ENCODE data around the gene ENTPD8. TPM values are rescaled to one million over a fixed set of nuclear protein-coding genes. Genes with fewer than 3 reads are reported as not detected.

ENTPD8 gene
- total RNA-seq, 4 donors from 2014 or later: not detected

GRCh38 chr9:137462986-137463930 lies 22.1 kb upstream of the ENTPD8 start:
- no peaks in the 10 kb centered on the region for H3K36me3 ChIP-seq
- no peaks in the 10 kb centered on the region for H3K9me3 ChIP-seq
- peaks cover 0 to 5% (median 0%) of the 10 kb centered on the region in 4 donors for H3K27me3 ChIP-seq
- WGBS, 2 donors: 74 to 85% methylated on average over 7 to 9 of the region's 30 CpGs
- H3K27ac ChIP-seq: no peak overlapping the region
- H3K4me1 ChIP-seq: peaks cover 12 to 39% (median 18%) of the 10 kb centered on the region in 3 donors
- DNase-seq: no peak
- intact Hi-C loops (cut with DNase I): no loop called here
- no peak overlapping the region for H3K4me3 ChIP-seq
- no peak for TF ChIP-seq POLR2A (IDR thresholded peaks at IDR 0.05)
- TF ChIP-seq CTCF (IDR thresholded peaks at IDR 0.05): no peak

- peak overlapping the region in 1 of 4 donors; percentile 16 for H3K4me3 ChIP-seq
- intact Hi-C loops (cut with DNase I): no loop called here
- H3K27ac ChIP-seq: peak overlapping the region in 1 of 4 donors; percentile 48
- H3K27me3 ChIP-seq: peaks cover 0 to 5% (median 0%) of the 10 kb centered on the region in 4 donors
- peaks cover 20 to 46% (median 25%) of the 10 kb centered on the region in 3 donors for H3K4me1 ChIP-seq
- TF ChIP-seq CTCF (IDR thresholded peaks at IDR 0.05): no peak
- TF ChIP-seq POLR2A (IDR thresholded peaks at IDR 0.05): no peak
- DNase-seq: no peak
- WGBS, 2 donors: no CpG with 5 or more reads among the region's 25 CpGs
- H3K36me3 ChIP-seq: peaks cover 0 to 2% (median 0%) of the 10 kb centered on the region in 3 donors
- H3K9me3 ChIP-seq: no peaks in the 10 kb centered on the region
Measured at GRCh38 chr9:137462396-137462985, 21.3 kb upstream of the ENTPD8 start.

- Histone ChIP-seq H3K4me1 (peaks cover 22 to 53% (median 25%) of the 10 kb centered on the region in 3 donors), H3K27me3 (peaks cover 0 to 5% (median 0%) of the 10 kb centered on the region in 4 donors), H3K4me3 (peak overlapping the region in 2 of 4 donors; percentile 16 to 36), H3K36me3 (peaks cover 0 to 8% (median 0%) of the 10 kb centered on the region in 3 donors), H3K9me3 (no peaks in the 10 kb centered on the region), H3K27ac (peak overlapping the region in 2 of 4 donors; percentile 3 to 48)
- no peak for DNase-seq
- TF ChIP-seq POLR2A (IDR thresholded peaks at IDR 0.05): peak in 1 of 4 donors; percentile 24
- no peak for TF ChIP-seq CTCF (IDR thresholded peaks at IDR 0.05)
- intact Hi-C loops (cut with DNase I): no loop called here
- WGBS, 2 donors: 17 to 80% methylated on average over 1 to 14 of the region's 52 CpGs
Measured at GRCh38 chr9:137461663-137462395, 20.7 kb upstream of the ENTPD8 start.

- Histone ChIP-seq H3K27ac (peak overlapping the region in 2 of 4 donors; percentile 3 to 48), H3K9me3 (no peaks in the 10 kb centered on the region), H3K4me3 (peak overlapping the region in 2 of 4 donors; percentile 16 to 36), H3K36me3 (peaks cover 0 to 11% (median 0%) of the 10 kb centered on the region in 3 donors), H3K27me3 (peaks cover 0 to 5% (median 0%) of the 10 kb centered on the region in 4 donors), H3K4me1 (peaks cover 24 to 57% (median 25%) of the 10 kb centered on the region in 3 donors)
- whole genome bisulfite sequencing, 2 donors: 73% methylated on average over 2 of the region's 21 CpGs; no CpG with 5 or more reads in 1 of the 2 donors
- intact Hi-C loops (cut with DNase I): no loop called here
- TF ChIP-seq CTCF (IDR thresholded peaks at IDR 0.05): no peak
- no peak for TF ChIP-seq POLR2A (IDR thresholded peaks at IDR 0.05)
- no peak for DNase-seq
Measured at GRCh38 chr9:137461316-137461662, 20.1 kb upstream of the ENTPD8 start.

All from esophagus squamous epithelium (tissue), 5 donors.